Placental pericyte (primary cell): ENCODE data around the gene HMGB3. TPM values are rescaled to one million over a fixed set of nuclear protein-coding genes. Genes with fewer than 3 reads are reported as not detected.

Source experiments
- small RNA-seq: library from RNA; depleted of rRNA; stranded (forward); fragments of <200 nt; gene quantifications from one replicate; pipeline ENCODE3, GENCODE V24; 2012; ENCODE audit warnings: low replicate concordance
- total RNA-seq: library from RNA; depleted of rRNA; stranded (reverse); fragments of >200 nt; gene quantifications from 2 replicates; pipeline ENCODE4 v1.2.3, GENCODE V29; 2012

Gene HMGB3
- total RNA-seq, result 7.0 and 18.0 TPM in 2 replicates

DNA sequence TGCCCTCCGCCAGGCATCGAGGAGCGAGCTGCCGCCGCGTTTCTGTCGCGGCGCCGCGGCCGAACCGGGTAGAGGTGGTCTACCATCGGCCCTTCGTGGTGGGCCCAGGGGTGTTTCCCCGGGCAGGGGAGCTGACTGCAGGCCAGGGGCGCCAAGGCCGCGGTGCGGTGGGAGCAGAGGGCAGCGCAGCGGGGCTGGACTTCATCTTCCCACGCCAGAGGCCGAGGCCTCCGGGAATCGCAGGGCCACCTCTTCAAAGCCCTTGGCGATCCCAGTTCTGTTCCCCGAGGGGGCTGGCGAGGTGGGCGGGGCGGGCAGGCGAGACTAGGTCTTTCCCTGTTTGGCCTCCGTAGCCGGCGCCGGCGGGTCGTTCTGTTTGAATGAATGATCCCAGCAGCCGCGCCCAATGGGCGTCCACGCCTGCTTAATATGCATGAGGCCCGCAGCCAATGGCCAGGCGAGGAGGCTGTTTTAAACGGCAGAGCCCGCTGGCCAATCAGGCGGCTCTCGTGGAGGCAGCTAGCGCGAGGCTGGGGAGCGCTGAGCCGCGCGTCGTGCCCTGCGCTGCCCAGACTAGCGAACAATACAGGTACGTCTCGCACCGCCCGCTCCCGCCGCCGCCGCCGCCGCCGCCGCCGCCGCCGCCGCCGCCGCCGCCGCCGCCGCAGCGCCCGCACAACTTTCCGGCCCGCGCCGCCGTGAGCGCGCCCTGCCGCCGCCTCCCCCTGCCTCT, at the start of gene HMGB3:
HMGB3 (plus strand) TSS at position 548 of the 733 bp plus-strand sequence. CDS start 2,265 bp downstream, outside the sequence.

Small RNA genes within 50 kb of the gene (small RNA-seq; reads per million reads assigned to genes)
- not detected for gene RNA5SP525
- not detected for gene RNU6-383P
- gene RPL12P50, result not detected

Other genes starting within 250 kb of the HMGB3 start
- 46.4 and 64.1 TPM in 2 replicates for gene CD99L2, start 84.7 kb upstream of the HMGB3 start, total RNA-seq
- not detected in 2 replicates for gene GPR50, start 193.2 kb downstream of the HMGB3 start, total RNA-seq